Myocyte (in vitro differentiated cells): ENCODE measurements around the gene KRTAP2-2. TPM values are rescaled to one million over a fixed set of nuclear protein-coding genes. Genes with fewer than 3 reads are reported as not detected.
A peak's percentile ranks its signal among the peaks of the same experiment; 100 is the strongest.
"Not testable (repeated sequence)": the region's sequence is repeated elsewhere in the genome, so short reads cannot be mapped to it uniquely, and the experiment has no call there.

Source experiments
- DNase-seq: peaks from one replicate; pipeline ENCODE4 v3.0.0-alpha.2; 2012; ENCODE audit warnings: low read depth
- total RNA-seq: library from RNA; depleted of rRNA; stranded (reverse); fragments of >200 nt; gene quantifications from 2 replicates; pipeline ENCODE4 v1.2.3, GENCODE V29; 2014

KRTAP2-2 gene
- total RNA-seq, 1 donor from 2014 or later, result not detected

DNA sequence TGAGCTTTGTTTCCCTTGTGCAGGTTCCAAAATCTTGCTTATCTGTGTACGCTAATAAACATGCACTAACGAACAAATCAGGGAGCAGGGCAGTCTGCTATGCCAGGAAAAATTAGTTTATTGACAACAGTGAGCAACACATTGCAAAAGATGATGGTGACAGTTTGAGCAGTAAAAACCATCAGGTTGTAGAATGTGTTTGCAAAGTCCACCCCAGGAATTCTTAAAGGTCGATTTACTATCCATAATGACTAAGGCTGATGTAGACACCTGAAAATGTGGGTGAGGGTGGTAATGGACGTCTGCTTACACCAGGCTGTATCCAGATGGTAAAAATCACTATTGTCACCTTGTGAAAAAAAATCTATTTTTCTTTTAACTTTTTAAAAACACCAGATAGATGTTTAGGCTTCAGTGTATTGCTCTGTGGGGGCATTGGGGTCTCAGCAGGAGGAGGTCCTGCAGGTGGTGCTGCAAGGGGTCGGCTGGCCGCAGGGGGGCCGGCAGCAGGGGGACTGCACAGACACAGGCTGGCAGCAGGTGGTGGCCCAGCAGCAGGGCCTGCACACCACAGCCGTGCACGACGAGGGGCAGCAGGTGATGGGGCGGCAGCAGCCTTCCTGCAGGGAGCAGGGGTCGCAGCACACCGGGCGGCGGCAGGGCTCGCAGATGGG lies 10.1 kb upstream of the KRTAP2-2 start:
- DNase-seq, result not testable (repeated sequence)

DNA sequence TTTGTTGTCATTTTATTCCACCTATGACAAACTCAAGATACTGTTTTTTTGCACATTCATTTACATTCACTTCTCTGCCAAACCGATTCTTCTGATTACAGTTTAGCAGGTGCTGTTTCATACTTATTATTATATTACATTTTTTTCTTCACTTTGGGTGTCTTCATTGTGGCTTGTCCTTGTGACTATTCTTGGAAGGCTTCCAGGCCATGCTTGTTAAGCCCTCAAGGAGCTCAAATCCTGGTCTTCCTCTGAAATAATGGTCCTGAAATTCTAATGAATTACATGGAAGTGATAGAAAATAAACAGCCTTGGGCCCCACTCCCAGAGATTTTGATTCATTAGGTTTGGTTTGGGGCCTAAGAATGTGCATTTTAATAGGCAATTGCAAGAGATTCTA lies 9.3 kb upstream of the KRTAP2-2 start:
- peak; percentile 26 for DNase-seq

DNA sequence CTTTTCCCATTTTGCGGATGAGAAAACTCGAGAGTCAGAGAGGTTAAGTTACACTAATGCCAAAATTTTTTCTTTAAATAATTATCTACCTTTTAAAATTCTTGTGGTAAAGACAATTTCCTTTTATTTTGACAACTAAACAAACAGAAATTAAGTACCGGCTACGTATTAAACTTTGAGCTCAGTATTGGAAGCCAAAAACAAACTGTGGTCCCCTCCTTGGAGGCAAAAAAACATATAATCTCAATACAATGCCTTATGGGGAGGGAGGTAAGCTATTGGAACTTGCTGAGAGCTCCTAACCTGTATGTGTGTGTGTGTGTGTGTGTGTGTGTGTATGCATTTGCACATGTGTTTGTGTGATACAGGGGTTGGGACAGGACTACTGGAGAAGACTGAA lies 8.4 kb upstream of the KRTAP2-2 start:
- DNase-seq, result no peak

DNA sequence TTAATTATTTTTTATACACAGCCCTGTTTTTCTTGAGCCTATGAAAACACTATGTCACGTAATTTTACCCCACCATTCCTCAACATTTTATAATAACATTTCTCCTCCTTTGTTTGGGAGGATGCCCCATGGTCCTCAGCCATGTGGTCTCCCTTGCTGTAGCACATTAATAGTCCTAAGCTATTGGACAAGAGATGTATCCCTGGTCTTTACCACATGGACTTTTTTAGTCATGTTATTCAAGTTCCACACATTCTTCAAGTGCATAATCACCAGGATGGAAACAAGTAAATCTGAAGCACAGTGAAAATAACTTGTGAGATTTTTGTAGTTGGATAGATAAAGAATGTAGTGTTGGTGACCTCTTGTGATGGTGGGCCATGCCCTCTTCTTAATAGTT lies 6.9 kb upstream of the KRTAP2-2 start:
- peak; percentile 84 for DNase-seq

DNA sequence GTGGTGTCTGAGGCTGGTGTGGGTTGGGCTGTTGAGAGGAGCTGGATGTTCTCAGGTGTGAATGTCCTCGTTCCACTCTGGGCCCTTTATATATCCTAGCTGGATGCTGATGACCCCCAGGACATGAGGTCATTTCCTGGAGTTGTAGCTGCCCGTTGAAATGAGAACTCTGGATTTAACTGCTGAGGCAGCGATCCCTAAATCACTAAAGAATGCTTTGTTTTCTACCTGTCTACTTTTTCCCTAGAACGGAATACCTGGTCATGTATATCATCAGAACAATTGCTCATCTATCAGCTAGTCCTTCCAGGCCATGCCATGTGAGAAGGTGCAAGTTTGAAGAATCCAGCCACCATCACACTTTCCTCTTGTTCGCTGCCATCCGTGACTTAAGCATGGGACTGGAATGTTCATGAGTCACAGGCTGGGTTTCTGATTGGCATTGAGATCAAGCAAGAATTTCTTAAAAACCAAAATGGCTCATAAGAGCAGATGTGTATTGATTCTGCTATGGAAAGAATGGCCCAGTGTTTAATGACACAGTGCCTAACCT lies 5.1 kb upstream of the KRTAP2-2 start, which contains the start of gene KRTAP2-3:
Gene KRTAP2-3 (minus strand): TSS at position 63 of the 553 bp plus-strand sequence. CDS start 64 bp downstream, outside the sequence.
- DNase-seq, result peak; percentile 91

DNA sequence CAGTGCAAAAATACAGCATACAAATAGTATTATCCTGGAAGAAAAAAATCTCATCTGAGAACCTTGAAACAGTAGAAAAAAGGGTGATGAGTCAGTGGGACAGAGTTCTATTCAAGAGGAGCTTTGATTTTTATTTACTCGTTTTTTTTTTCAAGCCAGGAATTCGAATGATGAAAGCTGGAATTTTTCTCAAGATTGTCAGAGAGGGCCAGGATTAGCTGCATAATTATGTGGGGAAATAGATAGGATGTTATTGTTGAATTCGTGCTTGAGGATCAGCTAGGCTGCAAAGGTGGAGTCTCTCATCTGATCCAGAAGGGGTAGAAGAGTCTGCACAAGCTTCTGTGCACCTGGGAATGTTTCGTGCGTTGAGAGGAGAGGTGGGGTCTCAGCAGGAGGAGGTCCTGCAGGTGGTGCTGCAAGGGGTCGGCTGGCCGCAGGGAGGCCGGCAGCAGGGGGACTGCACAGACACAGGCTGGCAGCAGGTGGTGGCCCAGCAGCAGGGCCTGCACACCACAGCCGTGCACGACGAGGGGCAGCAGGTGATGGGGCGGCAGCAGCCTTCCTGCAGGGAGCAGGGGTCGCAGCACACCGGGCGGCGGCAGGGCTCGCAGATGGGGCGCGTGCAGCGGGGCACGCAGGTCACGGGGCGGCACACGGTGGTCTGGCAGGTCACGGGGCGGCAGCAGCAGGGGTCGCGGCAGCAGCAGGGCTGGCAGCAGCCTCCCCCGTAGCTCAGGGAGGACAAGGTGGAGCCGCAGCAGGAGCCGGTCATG lies 4.4 kb upstream of the KRTAP2-2 start:
- peak; percentile 73 for DNase-seq

DNA sequence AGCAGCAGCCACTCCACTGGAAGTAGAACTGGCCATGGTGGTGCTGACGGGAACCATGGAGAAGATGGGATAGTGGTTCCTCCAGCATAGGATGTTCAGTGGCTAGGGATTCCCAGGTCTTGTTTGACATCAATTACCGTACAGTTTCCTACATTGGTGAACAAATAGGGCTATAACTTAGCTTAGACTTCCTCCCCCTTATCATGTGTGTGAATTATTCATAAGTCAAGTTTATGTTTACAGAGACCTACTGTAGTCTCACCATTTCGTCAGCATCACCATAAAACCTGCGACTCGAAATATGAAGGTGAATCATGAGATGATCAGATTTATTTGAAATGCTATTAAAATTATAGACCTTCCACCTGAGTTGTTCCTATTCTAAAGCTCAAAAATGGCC lies 3.7 kb upstream of the KRTAP2-2 start:
- DNase-seq, result no peak

DNA sequence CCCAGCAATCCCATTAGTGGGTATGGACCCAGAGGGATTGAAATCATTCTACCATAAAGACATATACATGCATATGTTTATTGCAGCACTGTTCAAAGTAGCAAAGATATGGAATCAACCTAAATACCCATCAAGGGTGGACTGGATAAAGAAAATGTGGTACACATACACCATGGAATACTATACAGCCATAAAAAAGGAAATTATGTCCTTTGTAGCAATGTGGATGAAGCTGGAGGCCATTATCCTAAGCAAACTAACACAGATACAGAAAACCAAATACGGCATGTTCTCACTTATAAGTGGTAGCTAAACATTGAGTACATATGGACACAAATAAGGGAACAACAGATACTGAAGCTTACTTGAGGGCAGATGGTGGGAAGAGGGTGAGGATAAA lies 2.5 kb upstream of the KRTAP2-2 start:
- DNase-seq, result no peak

GRCh38 chr17:41054556-41054955 lies 474 bp downstream of the KRTAP2-2 start:
- not testable (repeated sequence) for DNase-seq

GRCh38 chr17:41054025-41054424 lies 1.0 kb downstream of the KRTAP2-2 start:
- no peak for DNase-seq

- peak; percentile 33 for DNase-seq
These were observed 2.5 kb downstream of the KRTAP2-2 start for GRCh38 chr17:41052566-41052965.

GRCh38 chr17:41049110-41049509 lies 5.9 kb downstream of the KRTAP2-2 start:
- peak; percentile 85 for DNase-seq

- no peak for DNase-seq
These were observed 6.6 kb downstream of the KRTAP2-2 start for GRCh38 chr17:41048441-41048840.

- DNase-seq, result not testable (repeated sequence)
These were observed 8.1 kb downstream of the KRTAP2-2 start, which contains the start of gene KRTAP2-1 for GRCh38 chr17:41046735-41047465. Gene KRTAP2-1, minus strand, starts transcription at chr17:41047316. Its CDS starts 49 bp downstream, at chr17:41047267.

- DNase-seq, result no peak
These were observed 12.1 kb downstream of the KRTAP2-2 start for GRCh38 chr17:41042953-41043352.

- DNase-seq, result peak; percentile 84
These were observed 14.1 kb downstream of the KRTAP2-2 start, which contains the start of gene KRTAP1-1 for GRCh38 chr17:41040783-41041571. Gene KRTAP1-1, minus strand, starts transcription at chr17:41041450. Its CDS starts 53 bp downstream, at chr17:41041397.

DNA sequence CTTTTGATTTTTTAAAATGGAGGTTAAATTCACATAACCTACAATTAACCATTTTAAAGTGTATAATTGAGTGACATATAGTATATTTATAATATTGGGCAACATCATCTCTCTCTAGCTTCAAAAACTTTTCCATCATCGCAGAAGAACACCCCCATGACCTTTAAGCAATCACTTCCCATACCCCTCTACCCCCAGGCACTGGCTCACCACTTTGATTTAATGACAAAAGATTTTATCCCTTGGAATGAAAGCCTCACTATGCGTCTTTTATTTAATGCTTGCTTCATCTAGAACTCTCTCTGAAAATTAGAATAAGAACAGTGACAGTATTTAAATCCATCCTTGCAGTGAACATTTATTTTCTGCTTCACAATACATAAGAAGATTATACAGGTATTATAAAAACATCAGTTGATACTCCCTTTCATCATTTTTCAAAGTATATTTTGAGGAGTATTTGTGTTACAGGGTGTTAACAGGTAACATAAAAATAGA lies 17.1 kb downstream of the KRTAP2-2 start:
- DNase-seq, result no peak

GRCh38 chr17:41034346-41034935 lies 20.6 kb downstream of the KRTAP2-2 start, which contains the start of gene KRTAP1-3:
Gene KRTAP1-3, minus strand, starts transcription at chr17:41034874. Its CDS starts 53 bp downstream, at chr17:41034821.
- DNase-seq, result peak; percentile 72

DNA sequence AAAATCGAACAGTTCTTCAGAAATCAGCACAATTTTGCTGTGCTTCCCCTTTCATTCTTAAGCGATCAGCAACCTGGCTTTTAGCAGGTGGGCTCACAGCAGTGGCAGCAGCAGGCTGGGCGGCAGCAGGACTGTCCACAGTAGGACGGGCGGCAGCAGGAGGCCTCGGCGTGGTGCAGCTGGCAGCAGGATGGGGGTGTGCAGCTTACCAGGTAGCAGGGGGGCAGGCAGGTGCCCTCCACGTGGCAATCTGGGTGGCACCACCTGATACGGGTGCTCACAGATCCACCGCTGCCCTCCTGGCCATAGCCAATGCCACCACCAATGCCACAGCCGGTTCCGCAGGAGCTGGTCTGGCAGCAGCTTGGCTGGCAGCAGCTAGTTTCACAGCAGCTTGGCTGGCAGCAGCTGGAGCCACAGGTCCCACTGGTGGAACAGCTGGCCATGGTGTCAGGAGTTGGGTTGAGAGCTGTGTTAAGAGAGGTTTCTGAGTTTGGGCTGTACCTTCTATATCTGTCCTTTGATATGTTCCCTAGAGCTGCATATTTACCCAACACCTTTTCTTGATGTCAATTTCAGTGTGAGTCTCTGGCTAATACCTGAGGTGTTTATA lies 25.3 kb downstream of the KRTAP2-2 start, which contains the start of gene KRTAP1-4:
Gene KRTAP1-4 (minus strand): TSS at position 563 of the 613 bp plus-strand sequence. CDS start 117 bp downstream, at position 446.
- DNase-seq, result no peak
